Measurements from ENCODE around the gene SMTNL2.

DNA sequence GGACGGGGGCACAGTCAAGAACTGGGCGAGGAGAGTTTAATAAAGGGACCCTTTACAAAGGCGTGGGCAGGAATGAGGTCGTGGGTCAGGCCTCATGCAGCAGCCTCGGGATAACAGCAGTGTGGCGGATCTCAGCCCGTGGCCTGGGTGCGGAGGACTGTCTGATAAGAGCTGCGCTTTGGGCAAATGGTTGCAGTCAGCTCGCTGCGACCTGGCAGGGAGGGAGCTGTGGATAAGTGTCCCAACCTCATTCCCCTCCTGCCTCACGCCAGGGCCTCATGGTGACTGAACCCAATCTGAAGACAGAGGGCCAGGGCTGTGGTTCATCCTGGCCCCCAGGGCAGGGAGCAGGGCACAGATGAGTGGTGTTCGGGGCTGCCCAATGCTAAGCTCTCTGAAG lies 13.6 kb downstream of the SMTNL2 start:
- TF ChIP-seq, protein P1, sequence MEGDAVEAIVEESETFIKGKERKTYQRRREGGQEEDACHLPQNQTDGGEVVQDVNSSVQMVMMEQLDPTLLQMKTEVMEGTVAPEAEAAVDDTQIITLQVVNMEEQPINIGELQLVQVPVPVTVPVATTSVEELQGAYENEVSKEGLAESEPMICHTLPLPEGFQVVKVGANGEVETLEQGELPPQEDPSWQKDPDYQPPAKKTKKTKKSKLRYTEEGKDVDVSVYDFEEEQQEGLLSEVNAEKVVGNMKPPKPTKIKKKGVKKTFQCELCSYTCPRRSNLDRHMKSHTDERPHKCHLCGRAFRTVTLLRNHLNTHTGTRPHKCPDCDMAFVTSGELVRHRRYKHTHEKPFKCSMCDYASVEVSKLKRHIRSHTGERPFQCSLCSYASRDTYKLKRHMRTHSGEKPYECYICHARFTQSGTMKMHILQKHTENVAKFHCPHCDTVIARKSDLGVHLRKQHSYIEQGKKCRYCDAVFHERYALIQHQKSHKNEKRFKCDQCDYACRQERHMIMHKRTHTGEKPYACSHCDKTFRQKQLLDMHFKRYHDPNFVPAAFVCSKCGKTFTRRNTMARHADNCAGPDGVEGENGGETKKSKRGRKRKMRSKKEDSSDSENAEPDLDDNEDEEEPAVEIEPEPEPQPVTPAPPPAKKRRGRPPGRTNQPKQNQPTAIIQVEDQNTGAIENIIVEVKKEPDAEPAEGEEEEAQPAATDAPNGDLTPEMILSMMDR (conservative IDR thresholded peaks at IDR 0.05; ENCODE audit: low read depth, low read length) = no peak
- TF ChIP-seq EZH2 (IDR thresholded peaks at IDR 0.05; ENCODE audit: borderline replicate concordance, low read depth, low read length, poor library complexity, severe bottlenecking) = no peak
